Ascending aorta (tissue), 2 donors: ENCODE measurements around the gene ATP5ME. TPM values are rescaled to one million over a fixed set of nuclear protein-coding genes. Genes with fewer than 3 reads are reported as not detected.

Experiments
- DNase-seq, 2 donors: peaks; one replicate each; pipeline ENCODE4 v3.0.0-alpha.2; 2019; ENCODE audit warnings: low spot score in 2 of 2
- H3K27ac ChIP-seq, 2 donors: fragments of 200-600 bp; sonication (generic); one replicate each; pipeline ENCODE4 v1.5.1; 2016 to 2017; ENCODE audit warnings: mild to moderate bottlenecking in 1 of 2
- H3K27me3 ChIP-seq: fragments of 200-600 bp; sonication (generic); one replicate; pipeline ENCODE4 v1.5.1; 2017
- H3K36me3 ChIP-seq, 2 donors: fragments of 200-600 bp; sonication (generic); one replicate each; pipeline ENCODE4 v1.5.1; 2016
- H3K4me1 ChIP-seq, 2 donors: fragments of 200-600 bp; sonication (generic); one replicate each; pipeline ENCODE4 v1.5.1; 2016 to 2017; ENCODE audit warnings: mild to moderate bottlenecking in 1 of 2
- H3K4me3 ChIP-seq, 2 donors: fragments of 200-600 bp; sonication (generic); one replicate each; pipeline ENCODE4 v1.5.1; 2016 to 2017; ENCODE audit warnings: mild to moderate bottlenecking in 1 of 2
- H3K9me3 ChIP-seq, 2 donors: fragments of 200-600 bp; sonication (generic); one replicate each; pipeline ENCODE4 v1.5.1; 2016
- intact Hi-C: fragments of 100-400 bp; cut with DNase I; formaldehyde crosslinking; loops from one replicate; pipeline ENCODE4 v1.15.1; 2023
- total RNA-seq: library from RNA; depleted of rRNA; stranded (reverse); fragments of >200 nt; gene quantifications from one replicate; pipeline ENCODE4 v1.1.0, GENCODE V29; 2016
- TF ChIP-seq, protein P1 (sequence below), 3 experiments: fragments of 200-600 bp in 2 of 3; fragments of 450-650 bp in 1 of 3; sonication (generic) in 2 of 3; IDR thresholded peaks; one replicate each; pipeline ENCODE4 v1.5.1; 2016 to 2019; ENCODE audit warnings: antibody characterized with exemption in 3 of 3, mild to moderate bottlenecking in 1 of 3, moderate library complexity in 1 of 3

ATP5ME gene
- total RNA-seq, 1 donor from 2014 or later = not detected

DNA sequence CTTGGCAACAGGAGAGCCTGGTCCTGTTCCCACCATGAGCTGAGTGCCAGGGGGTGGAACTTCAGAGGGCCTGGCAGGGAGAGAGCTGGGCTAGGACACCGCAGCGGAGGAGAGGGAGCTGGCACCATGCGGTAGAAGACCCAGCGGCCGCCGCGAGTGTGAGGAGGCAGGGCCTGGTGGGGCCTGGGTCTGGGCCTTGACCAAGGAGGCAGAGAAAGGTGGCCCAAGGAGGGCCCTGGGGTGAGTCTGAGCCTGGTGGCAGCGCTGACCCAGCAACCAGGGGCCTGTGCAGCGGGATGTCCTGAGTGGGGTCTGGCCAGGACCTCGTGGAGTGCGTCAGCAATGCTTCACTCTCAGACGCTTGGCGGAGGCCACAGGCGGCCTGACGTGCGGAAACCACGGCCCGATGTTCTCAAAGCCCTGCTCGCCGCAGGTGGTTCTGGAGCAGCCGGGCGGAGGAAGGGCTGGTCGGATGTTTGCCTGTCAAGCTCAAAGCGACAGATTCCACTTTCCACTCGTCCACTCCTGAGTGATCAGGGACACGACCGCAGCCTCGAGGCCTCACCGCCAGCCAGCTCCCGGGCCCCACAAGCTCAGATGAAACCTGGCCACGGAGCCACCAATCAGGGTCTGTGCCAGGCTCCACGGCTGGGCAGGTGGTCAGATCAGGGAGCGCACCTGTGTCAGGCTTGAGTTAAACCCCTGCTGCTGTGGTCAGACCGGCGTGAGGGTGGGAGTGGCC is 20.8 kb downstream of the ATP5ME start:
- intact Hi-C loops = no loop called here
- Histone ChIP-seq H3K36me3 (no peaks in the 10 kb centered on the region), H3K27ac (no peak overlapping the region), H3K27me3 (no peaks in the 10 kb centered on the region), H3K9me3 (no peaks in the 10 kb centered on the region), H3K4me1 (no peaks in the 10 kb centered on the region), H3K4me3 (no peak overlapping the region)
- TF ChIP-seq, protein P1, sequence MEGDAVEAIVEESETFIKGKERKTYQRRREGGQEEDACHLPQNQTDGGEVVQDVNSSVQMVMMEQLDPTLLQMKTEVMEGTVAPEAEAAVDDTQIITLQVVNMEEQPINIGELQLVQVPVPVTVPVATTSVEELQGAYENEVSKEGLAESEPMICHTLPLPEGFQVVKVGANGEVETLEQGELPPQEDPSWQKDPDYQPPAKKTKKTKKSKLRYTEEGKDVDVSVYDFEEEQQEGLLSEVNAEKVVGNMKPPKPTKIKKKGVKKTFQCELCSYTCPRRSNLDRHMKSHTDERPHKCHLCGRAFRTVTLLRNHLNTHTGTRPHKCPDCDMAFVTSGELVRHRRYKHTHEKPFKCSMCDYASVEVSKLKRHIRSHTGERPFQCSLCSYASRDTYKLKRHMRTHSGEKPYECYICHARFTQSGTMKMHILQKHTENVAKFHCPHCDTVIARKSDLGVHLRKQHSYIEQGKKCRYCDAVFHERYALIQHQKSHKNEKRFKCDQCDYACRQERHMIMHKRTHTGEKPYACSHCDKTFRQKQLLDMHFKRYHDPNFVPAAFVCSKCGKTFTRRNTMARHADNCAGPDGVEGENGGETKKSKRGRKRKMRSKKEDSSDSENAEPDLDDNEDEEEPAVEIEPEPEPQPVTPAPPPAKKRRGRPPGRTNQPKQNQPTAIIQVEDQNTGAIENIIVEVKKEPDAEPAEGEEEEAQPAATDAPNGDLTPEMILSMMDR (IDR thresholded peaks at IDR 0.05) = no peak
- no peak for DNase-seq

DNA sequence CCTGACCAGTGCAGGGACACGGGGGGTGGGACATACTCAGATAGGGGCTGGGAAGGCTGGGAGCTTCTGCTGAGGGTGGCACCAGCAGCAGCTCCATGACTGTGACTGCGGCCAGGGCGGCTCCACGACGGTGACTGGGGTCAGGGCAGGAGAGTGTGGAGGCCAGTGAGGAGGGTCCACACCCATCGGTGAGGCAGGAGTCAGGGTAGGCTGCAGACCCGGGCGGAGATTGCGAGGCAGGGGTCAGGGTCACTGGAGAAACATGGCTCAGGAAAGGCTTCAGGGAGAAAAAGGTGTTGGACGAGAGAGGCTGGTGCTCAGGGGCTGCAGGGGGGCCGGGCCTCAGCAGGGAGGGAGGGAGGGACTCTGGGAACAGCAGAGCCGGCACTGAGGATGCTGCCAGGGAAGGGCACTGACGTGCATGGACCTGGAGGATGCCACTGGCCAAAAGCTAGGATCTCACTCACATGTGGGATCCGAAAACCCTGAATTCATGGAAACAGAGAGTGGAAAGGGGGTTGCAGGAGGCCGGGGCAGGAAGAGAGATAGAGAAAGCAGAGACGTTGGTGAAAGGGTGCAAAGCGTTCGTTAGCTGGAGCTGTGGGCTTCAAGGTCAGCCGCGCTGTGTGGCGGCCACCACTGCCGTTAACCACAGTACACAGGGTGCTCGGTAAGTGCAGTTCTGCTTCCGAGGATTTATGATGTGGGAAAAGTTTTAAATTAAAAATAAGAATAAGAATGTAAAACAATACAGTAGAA is 22.0 kb downstream of the ATP5ME start:
- H3K27ac ChIP-seq = no peak overlapping the region
- no peak for DNase-seq
- intact Hi-C loops = no loop called here
- no peaks in the 10 kb centered on the region for H3K9me3 ChIP-seq
- no peaks in the 10 kb centered on the region for H3K36me3 ChIP-seq
- H3K27me3 ChIP-seq = no peaks in the 10 kb centered on the region
- H3K4me1 ChIP-seq = no peaks in the 10 kb centered on the region
- H3K4me3 ChIP-seq = no peak overlapping the region
- TF ChIP-seq, protein P1 (IDR thresholded peaks at IDR 0.05) = no peak

DNA sequence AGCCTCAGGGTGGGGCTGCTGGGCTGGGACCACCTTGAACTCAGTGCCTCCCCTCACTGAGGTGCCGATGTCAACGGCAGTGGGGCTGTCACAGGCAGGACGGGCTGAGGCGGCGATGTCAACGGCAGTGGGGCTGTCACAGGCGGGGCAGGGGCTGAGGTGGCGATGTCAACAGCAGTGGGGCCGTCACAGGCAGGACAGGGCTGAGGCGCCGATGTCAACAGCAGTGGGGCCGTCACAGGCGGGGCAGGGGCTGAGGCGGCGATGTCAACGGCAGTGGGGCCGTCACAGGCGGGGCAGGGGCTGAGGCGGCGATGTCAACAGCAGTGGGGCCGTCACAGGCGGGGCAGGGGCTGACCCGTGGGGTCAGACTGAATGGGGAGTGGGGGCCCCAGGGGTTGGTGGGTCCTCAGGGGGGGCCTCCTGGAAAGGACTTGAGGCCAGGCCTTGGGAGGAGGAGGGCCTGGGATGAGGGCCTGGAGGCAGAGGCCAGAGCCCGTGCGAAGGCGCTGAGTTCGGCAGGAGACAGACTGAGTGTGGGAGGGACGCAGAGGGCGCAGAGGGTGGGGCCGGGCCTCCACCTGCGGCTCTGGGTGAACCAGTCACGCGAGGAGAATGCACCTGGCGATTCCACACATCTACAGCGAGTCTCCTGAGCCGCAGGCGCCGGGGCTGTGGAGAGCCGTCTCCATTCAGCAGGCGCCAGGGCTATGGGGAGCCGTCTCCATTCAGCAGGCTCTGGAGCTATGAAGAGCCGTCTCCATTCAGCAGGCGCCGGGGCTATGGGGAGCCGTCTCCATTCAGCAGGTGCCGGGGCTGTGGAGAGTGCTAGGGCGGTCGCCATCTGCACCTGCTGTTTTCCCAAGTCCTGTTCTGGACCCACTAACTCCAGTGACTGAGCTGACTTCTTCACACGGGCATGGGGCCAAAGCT is 22.9 kb downstream of the ATP5ME start:
- no peaks in the 10 kb centered on the region for H3K27me3 ChIP-seq
- intact Hi-C loops = no loop called here
- H3K9me3 ChIP-seq = no peaks in the 10 kb centered on the region
- no peak overlapping the region for H3K27ac ChIP-seq
- H3K36me3 ChIP-seq = no peaks in the 10 kb centered on the region
- H3K4me3 ChIP-seq = no peak overlapping the region
- TF ChIP-seq, protein P1 (IDR thresholded peaks at IDR 0.05) = no peak
- H3K4me1 ChIP-seq = no peaks in the 10 kb centered on the region
- no peak for DNase-seq

DNA sequence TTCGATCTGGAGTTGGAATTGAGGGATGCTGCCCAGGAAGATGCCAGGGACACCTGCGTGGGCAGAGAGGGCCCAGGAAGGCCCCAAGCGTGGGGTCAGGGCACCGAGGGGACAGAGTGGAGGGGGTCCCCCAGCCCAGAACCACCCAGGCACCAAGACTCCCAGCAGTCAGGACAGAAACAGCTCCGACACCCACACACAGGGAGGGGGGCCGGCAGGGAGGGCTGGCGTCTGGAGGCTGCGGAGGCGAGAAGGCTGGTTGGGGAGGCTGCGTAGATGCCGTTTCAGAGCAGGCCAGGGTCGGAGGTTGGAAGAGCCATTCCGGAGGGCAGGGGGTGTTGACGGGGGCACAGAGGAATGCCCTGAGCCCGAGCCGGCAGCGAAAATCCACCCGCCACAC is 23.6 kb downstream of the ATP5ME start:
- Histone ChIP-seq H3K4me3 (no peak overlapping the region), H3K27me3 (no peaks in the 10 kb centered on the region), H3K36me3 (no peaks in the 10 kb centered on the region), H3K4me1 (no peaks in the 10 kb centered on the region), H3K9me3 (no peaks in the 10 kb centered on the region), H3K27ac (no peak overlapping the region)
- intact Hi-C loops = no loop called here
- TF ChIP-seq, protein P1 (IDR thresholded peaks at IDR 0.05) = no peak
- no peak for DNase-seq

DNA sequence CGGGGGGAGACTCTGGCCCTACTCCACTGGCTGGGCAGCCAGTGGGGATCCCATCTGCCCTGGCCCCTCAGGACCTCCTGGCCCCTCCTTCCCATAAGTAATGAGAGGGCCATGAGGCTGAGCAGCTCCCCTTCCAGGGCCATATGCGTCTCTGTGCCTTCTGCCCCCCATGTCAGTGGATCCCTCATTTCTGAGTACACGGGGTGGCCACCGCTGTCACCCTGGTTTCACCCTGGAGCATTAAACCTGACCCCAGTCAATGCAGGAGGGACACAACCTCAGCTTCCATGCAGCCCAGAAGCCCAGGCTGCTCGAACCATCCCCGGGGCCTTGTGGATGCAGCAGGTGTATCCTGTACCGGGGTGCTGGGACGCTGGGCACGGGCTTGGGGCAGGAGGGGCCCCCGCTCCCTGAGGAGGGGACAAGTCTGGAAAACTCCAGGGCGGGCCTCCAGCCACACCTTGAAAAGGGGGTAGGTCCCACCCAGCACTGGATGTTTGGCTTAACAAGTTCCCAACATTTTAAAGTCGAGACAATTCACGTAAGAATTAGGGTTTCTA is 24.2 kb downstream of the ATP5ME start:
- no peak overlapping the region for H3K27ac ChIP-seq
- intact Hi-C loops = no loop called here

More for the DNA sequence above, 24.2 kb downstream of the ATP5ME start:
- Histone ChIP-seq H3K9me3 (no peaks in the 10 kb centered on the region), H3K4me1 (no peaks in the 10 kb centered on the region), H3K4me3 (no peak overlapping the region), H3K36me3 (no peaks in the 10 kb centered on the region), H3K27me3 (no peaks in the 10 kb centered on the region)
- DNase-seq = no peak
- TF ChIP-seq, protein P1 (IDR thresholded peaks at IDR 0.05) = no peak
